ENCODE results near the gene TBX20.
"Not testable (repeated sequence)": the region's sequence is repeated elsewhere in the genome, so short reads cannot be mapped to it uniquely, and the experiment has no call there.

Gene TBX20

DNA sequence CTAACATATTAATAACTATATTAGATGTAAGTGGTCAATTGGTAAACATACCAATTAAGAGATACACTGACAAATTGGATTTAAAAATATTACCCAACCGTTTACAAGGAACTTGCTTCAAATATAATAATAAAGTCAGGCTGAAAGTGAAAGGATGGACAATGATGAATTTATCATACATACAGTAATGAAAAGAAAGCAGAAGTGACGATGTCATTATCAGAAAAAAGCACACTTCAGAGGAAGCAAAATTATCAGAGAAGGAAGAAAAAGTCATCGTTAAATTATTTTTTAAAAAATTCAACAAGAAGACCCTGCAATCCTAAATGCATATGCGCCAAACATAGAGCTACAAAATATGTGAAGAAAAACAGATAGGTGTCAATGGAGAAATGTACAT, 81.8 kb downstream of the TBX20 start:
- not testable (repeated sequence) for DNase-seq (ENCODE audit: low spot score)

DNA sequence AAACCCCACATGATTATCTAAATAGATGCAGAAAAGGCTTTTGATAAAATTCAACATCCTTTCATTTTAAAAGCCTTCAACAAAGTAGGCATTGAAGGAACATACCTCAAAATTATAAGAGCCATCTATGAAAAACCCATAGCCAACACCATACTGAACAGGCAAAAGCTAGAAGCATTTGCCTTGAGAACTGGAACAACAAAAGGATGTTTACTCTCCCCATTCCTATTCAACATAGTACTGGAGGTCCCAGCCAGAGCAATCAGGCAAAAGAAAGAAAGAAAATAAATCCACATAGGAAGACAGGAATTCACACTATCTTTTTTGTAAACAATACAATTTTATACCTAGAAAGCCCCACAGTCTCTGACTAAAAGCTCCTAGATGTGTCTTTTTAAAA, 86.2 kb downstream of the TBX20 start:
- DNase-seq (ENCODE audit: low spot score), result not testable (repeated sequence)

DNA sequence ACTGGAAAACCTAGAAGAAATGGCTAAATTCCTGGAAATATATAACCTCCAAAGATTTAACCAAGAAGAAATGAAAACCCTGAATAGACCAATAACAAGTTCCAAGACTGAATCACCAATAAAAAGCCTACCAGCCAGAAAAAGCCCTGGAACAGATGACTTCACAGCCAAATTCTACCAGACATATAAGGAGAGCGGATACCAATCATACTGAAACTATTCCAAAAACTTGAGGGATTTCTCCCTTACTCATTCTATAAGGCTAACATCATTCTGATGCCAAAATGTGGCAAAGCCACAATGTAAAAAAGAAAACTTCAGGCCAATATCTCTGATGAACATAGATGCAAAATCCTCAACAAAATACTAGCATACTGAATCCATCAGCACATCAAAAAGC, 86.7 kb downstream of the TBX20 start:
- DNase-seq (ENCODE audit: low spot score), result not testable (repeated sequence)

DNA sequence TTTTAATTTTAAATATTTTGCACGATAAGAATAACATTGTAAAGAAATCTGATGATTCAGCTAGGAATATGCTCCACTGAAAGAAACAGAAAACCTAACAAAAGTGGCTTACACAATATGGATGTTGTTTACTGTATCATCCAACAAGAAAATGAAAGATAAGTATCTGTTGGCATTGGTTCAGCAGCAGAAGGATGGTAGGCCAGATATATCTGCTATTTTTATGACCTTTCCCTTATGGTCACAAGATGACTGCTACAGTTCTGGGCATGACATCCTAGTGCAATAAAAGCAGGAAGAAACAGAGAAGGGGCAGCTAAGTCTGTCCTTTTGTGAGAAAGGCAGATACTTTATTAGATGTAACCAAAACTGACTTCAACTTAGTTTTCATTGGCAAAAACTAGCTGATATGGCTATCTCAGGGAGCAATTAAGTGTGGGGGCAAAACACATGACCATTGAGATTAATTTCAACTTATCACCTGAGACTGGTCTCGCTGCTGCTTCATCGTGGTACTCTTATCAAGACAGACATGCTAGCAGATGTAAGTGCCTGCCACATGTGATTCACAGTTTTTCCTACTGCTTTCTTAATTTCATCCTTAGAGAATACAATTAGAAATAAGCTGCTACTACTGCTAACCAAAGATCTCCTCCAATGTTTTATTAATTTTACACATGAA, 92.7 kb downstream of the TBX20 start:
- DNase-seq (ENCODE audit: low spot score), result peak; percentile 7
